Measurements from ENCODE around the gene MAN2A2.
"Not testable (repeated sequence)": the region's sequence is repeated elsewhere in the genome, so short reads cannot be mapped to it uniquely, and the experiment has no call there.

The MAN2A2 gene

GRCh38 chr15:90903733-90904536 lies 833 bp downstream of the MAN2A2 start:
- no peak for DNase-seq (ENCODE audit: low read depth, low spot score)

GRCh38 chr15:90904746-90905145 lies 1.6 kb downstream of the MAN2A2 start:
- no peak for DNase-seq (ENCODE audit: low read depth, low spot score)

- DNase-seq (ENCODE audit: low read depth, low spot score): no peak
These were observed 2.4 kb downstream of the MAN2A2 start for GRCh38 chr15:90905306-90906180.

- no peak for DNase-seq (ENCODE audit: low read depth, low spot score)
These were observed 3.2 kb downstream of the MAN2A2 start for GRCh38 chr15:90906181-90906849.

- DNase-seq (ENCODE audit: low read depth, low spot score): no peak
These were observed 4.1 kb downstream of the MAN2A2 start for GRCh38 chr15:90907051-90907660.

- no peak for DNase-seq (ENCODE audit: low read depth, low spot score)
These were observed 4.9 kb downstream of the MAN2A2 start for GRCh38 chr15:90907838-90908507.

GRCh38 chr15:90909449-90909848 lies 6.3 kb downstream of the MAN2A2 start:
- not testable (repeated sequence) for DNase-seq (ENCODE audit: low read depth, low spot score)

GRCh38 chr15:90909976-90910375 lies 6.9 kb downstream of the MAN2A2 start:
- DNase-seq (ENCODE audit: low read depth, low spot score): no peak

- DNase-seq (ENCODE audit: low read depth, low spot score): no peak
These were observed 7.6 kb downstream of the MAN2A2 start for GRCh38 chr15:90910441-90911301.

- DNase-seq (ENCODE audit: low read depth, low spot score): no peak
These were observed 8.2 kb downstream of the MAN2A2 start for GRCh38 chr15:90911302-90911623.

- no peak for DNase-seq (ENCODE audit: low read depth, low spot score)
These were observed 9.0 kb downstream of the MAN2A2 start for GRCh38 chr15:90911906-90912769.

- no peak for DNase-seq (ENCODE audit: low read depth, low spot score)
These were observed 9.6 kb downstream of the MAN2A2 start for GRCh38 chr15:90912770-90913075.

- DNase-seq (ENCODE audit: low read depth, low spot score): no peak
These were observed 10.4 kb downstream of the MAN2A2 start for GRCh38 chr15:90913398-90913944.

GRCh38 chr15:90914305-90915080 lies 11.4 kb downstream of the MAN2A2 start:
- DNase-seq (ENCODE audit: low read depth, low spot score): no peak

- no peak for DNase-seq (ENCODE audit: low read depth, low spot score)
These were observed 12.2 kb downstream of the MAN2A2 start for GRCh38 chr15:90915216-90915807.

GRCh38 chr15:90915808-90916440 lies 12.8 kb downstream of the MAN2A2 start:
- no peak for DNase-seq (ENCODE audit: low read depth, low spot score)

GRCh38 chr15:90916461-90916860 lies 13.4 kb downstream of the MAN2A2 start:
- DNase-seq (ENCODE audit: low read depth, low spot score): no peak

GRCh38 chr15:90917569-90917968 lies 14.5 kb downstream of the MAN2A2 start:
- no peak for DNase-seq (ENCODE audit: low read depth, low spot score)

All from iPS DF 19.7 (cell line).